IPS-11a (cell line): Measurements from ENCODE around the gene NT5C1B.

Experiments used
- H3K4me3 ChIP-seq: one replicate; pipeline ENCODE4 v1.5.1; 2013; ENCODE audit warnings: low read depth, low read length, control low read depth

Gene NT5C1B

DNA sequence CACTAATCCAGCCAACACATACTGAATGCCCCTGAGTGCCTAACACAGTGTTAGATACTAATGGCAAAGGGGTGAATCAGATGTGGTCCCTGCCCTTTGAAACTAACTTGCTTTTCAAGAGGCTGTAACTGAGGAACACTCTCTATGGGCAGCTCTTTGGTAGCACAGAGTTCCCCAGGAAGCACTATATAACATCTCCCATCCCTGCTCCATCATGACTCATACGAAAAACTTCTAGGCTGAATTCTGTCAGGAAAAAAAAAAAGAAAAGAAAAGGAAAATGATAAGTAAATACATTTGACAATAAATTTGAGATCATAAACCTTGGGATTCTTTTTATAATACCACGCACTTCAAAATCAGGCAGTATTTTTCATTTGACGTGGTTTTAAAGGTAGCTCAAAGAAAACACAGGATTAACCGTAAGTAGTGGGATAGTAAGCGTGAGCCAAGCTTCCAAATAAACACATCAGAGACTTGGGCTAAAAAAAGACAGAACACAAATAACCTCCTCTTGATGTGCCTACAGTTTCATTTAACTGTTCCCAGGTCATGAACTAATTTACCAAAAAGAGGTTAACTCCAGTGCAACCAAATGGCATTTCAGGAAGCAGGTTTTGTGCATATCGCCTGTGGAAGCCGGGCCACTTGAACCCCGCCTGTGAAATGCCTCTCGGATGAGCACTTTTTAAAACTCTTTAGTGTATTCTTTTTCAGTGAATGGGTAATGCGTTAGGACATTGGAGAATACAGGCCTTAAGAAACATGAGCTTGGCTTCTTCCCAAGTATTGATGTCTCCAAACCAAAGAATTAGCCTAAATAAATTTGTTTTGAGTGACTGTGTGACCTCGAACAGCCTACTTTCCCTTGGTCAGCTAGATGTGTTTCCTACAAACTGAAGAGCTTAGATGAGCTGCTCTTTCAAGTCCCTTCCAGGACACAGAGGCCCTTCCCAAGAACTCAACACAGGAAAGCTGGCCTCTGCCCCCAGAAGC, 71.0 kb downstream of the NT5C1B start:
- no peak overlapping the region for H3K4me3 ChIP-seq

GRCh38 chr2:18517386-18517785, 72.0 kb downstream of the NT5C1B start:
- H3K4me3 ChIP-seq, result no peak overlapping the region

DNA sequence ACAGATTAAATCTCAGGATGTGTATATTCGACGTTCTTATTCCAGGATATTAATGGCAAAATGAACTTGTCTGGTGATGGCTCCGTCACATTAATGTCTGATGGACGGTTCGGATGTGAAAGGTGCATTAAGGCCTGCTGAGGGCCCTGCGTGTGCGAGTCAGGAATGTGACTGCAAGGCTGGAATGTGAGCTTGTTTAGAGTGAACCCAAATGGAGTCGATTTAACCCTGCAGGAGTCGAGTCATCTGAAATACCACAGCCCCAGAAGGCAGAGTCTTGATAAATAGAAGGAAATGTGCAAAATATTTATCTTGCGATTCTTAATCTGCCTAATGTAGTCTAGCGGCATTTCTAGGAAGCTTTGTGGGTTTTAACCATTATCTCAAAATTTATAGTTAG, 73.3 kb downstream of the NT5C1B start:
- H3K4me3 ChIP-seq, result no peak overlapping the region

- H3K4me3 ChIP-seq, result no peak overlapping the region
Observed at GRCh38 chr2:18514526-18515461, 74.6 kb downstream of the NT5C1B start.
